ENCODE measurements around the gene ICAM1.
"Not testable (repeated sequence)": the region's sequence is repeated elsewhere in the genome, so short reads cannot be mapped to it uniquely, and the experiment has no call there.

The ICAM1 gene

GRCh38 chr19:10271543-10272086 lies 695 bp downstream of the ICAM1 start:
- in situ Hi-C loops (cut with MboI; ENCODE audit: low sequenced_read_pairs), result loop anchor here (5.0 kb wide), 1 partner anchor 116 kb away; no protein-coding TSS in a partner anchor

GRCh38 chr19:10274589-10274988 lies 3.7 kb downstream of the ICAM1 start:
- in situ Hi-C loops (cut with MboI; ENCODE audit: low sequenced_read_pairs), result loop anchor here (5.0 kb wide), 1 partner anchor 113 kb away; no protein-coding TSS in a partner anchor

GRCh38 chr19:10277795-10278589 lies 7.1 kb downstream of the ICAM1 start:
- in situ Hi-C loops (cut with MboI; ENCODE audit: low sequenced_read_pairs), result no loop called here

GRCh38 chr19:10278935-10279334 lies 8.0 kb downstream of the ICAM1 start:
- in situ Hi-C loops (cut with MboI; ENCODE audit: low sequenced_read_pairs), result no loop called here

- in situ Hi-C loops (cut with MboI; ENCODE audit: low sequenced_read_pairs), result no loop called here
These were observed 9.0 kb downstream of the ICAM1 start for GRCh38 chr19:10279737-10280442.

- in situ Hi-C loops (cut with MboI; ENCODE audit: low sequenced_read_pairs), result not testable (repeated sequence)
These were observed 11.1 kb downstream of the ICAM1 start for GRCh38 chr19:10282043-10282442.

- in situ Hi-C loops (cut with MboI; ENCODE audit: low sequenced_read_pairs), result no loop called here
These were observed 12.6 kb downstream of the ICAM1 start for GRCh38 chr19:10283301-10284064.

GRCh38 chr19:10284065-10284959 lies 13.4 kb downstream of the ICAM1 start:
- in situ Hi-C loops (cut with MboI; ENCODE audit: low sequenced_read_pairs), result no loop called here

GRCh38 chr19:10284960-10285278 lies 14.0 kb downstream of the ICAM1 start:
- in situ Hi-C loops (cut with MboI; ENCODE audit: low sequenced_read_pairs), result no loop called here

- in situ Hi-C loops (cut with MboI; ENCODE audit: low sequenced_read_pairs), result no loop called here
These were observed 14.5 kb downstream of the ICAM1 start for GRCh38 chr19:10285393-10285792.

GRCh38 chr19:10286803-10287737 lies 16.1 kb downstream of the ICAM1 start, which contains the start of gene ICAM4:
Gene ICAM4 (plus strand): TSS chr19:10286955. CDS start chr19:10287013, 58 bp downstream.
- in situ Hi-C loops (cut with MboI; ENCODE audit: low sequenced_read_pairs), result no loop called here

GRCh38 chr19:10288662-10289166 lies 17.8 kb downstream of the ICAM1 start:
- in situ Hi-C loops (cut with MboI; ENCODE audit: low sequenced_read_pairs), result no loop called here

GRCh38 chr19:10289167-10289835 lies 18.4 kb downstream of the ICAM1 start:
- in situ Hi-C loops (cut with MboI; ENCODE audit: low sequenced_read_pairs), result no loop called here

- in situ Hi-C loops (cut with MboI; ENCODE audit: low sequenced_read_pairs), result no loop called here
These were observed 19.0 kb downstream of the ICAM1 start, which contains the start of gene ICAM5 for GRCh38 chr19:10289836-10290356. Gene ICAM5 (plus strand): TSS chr19:10289952. CDS start chr19:10290044, 92 bp downstream.

- in situ Hi-C loops (cut with MboI; ENCODE audit: low sequenced_read_pairs), result no loop called here
These were observed 19.5 kb downstream of the ICAM1 start for GRCh38 chr19:10290357-10290875.

GRCh38 chr19:10290876-10291553 lies 20.1 kb downstream of the ICAM1 start:
- in situ Hi-C loops (cut with MboI; ENCODE audit: low sequenced_read_pairs), result no loop called here

GRCh38 chr19:10291554-10292205 lies 20.8 kb downstream of the ICAM1 start:
- in situ Hi-C loops (cut with MboI; ENCODE audit: low sequenced_read_pairs), result no loop called here

Measured in HL-60/S4 (cell line).